Esophagus mucosa (tissue), 1 donor: ENCODE data around the gene CASP4. TPM values are rescaled to one million over a fixed set of nuclear protein-coding genes. Genes with fewer than 3 reads are reported as not detected.

ENCODE experiments used
- total RNA-seq: library from RNA; stranded (reverse); gene quantifications from one replicate; pipeline ENCODE4 v1.2.4, GENCODE V29; 2023
- donor health status: DM: yes; HTN: yes; CAD: no.

The CASP4 gene
- total RNA-seq, 1 donor from 2014 or later = 77.3 TPM

Other genes with a start within 250 kb of the CASP4 start
- not detected for gene CASP12, start 70.1 kb downstream of the CASP4 start, total RNA-seq
- not detected for gene CASP5, start 54.6 kb upstream of the CASP4 start, total RNA-seq
- 58.8 TPM for gene CASP1, start 66.6 kb upstream of the CASP4 start, total RNA-seq
- gene CARD16, start 76.8 kb upstream of the CASP4 start, total RNA-seq = 14.0 TPM
- gene CARD18, start 171.2 kb upstream of the CASP4 start, total RNA-seq = 4.4 TPM